HepG2 (cell line): Measurements from ENCODE around the gene UBE2E1. TPM values are rescaled to one million over a fixed set of nuclear protein-coding genes. Genes with fewer than 3 reads are reported as not detected.

Experiments
- ATAC-seq: fragments of 200-7000 bp; cut with Tn5 transposase; 3 replicates; pipeline ENCODE4 v1.9.1; 2020; ENCODE audit warnings: mild to moderate bottlenecking, moderate library complexity
- BruUV-seq: library from RNA; stranded (reverse); fragments of 400-500 nt; replicated peaks from 2 replicates; lab custom pipeline; 2021; lab: Mats Ljungman, UMichigan
- CTCF ChIA-PET: fragments of 300-600 bp; formaldehyde crosslinking; extraction: SDS; loops from one replicate; lab custom pipeline; 2021; ENCODE audit warnings: low total read pairs, inconsistent platforms, low intra/inter-chr PET ratio; lab: Yijun Ruan, JAX
- POLR2A ChIA-PET: fragments of 350-600 bp; sonication (Branson Sonifier 250); formaldehyde crosslinking; loops from one replicate; lab custom pipeline; 2020; ENCODE audit warnings: antibody characterized with exemption, inconsistent platforms; lab: Yijun Ruan, JAX
- DNase-seq: peaks from one replicate; pipeline ENCODE4 v3.0.0-alpha.2; 2015; ENCODE audit warnings: low spot score
- FAIRE-seq: peaks from 3 replicates; lab custom pipeline; 2011; peaks lifted over from hg19 to GRCh38; lab: Jason Lieb, UNC
- H2AFZ ChIP-seq: one replicate; pipeline ENCODE4 v1.6.1; 2011; ENCODE audit warnings: low read length, inconsistent platforms
- H3K27ac ChIP-seq: fragments of 300-600 bp; 3 replicates; pipeline ENCODE4 v1.8.0; 2011; ENCODE audit warnings: mixed run types, mild to moderate bottlenecking, mixed read lengths, low read length, inconsistent platforms; ENCODE audit not compliant: insufficient read depth; ENCODE audit errors: extremely low read length
- H3K27me3 ChIP-seq, 2 experiments: fragments of 200-600 bp in 1 of 2; 2 replicates in 1 of 2; 3 replicates in 1 of 2; pipeline versions ENCODE4 v1.6.0 to v1.8.0; 2011; ENCODE audit warnings: low read length in 2 of 2, mild to moderate bottlenecking in 2 of 2, moderate library complexity in 2 of 2, inconsistent platforms in 1 of 2; ENCODE audit not compliant: insufficient read depth in 2 of 2, control insufficient read depth in 1 of 2
- H3K36me3 ChIP-seq, 2 experiments: fragments of 200-600 bp in 1 of 2; replicated peaks in 1 of 2; 2 replicates in 1 of 2; 3 replicates in 1 of 2; pipeline versions ENCODE4 v1.5.1 to v1.8.0; 2011; ENCODE audit warnings: low read length in 2 of 2, inconsistent platforms in 1 of 2; ENCODE audit not compliant: insufficient read depth in 2 of 2, control insufficient read depth in 1 of 2
- H3K4me1 ChIP-seq: 2 replicates; pipeline ENCODE4 v1.5.1; 2012; ENCODE audit warnings: low read length, inconsistent platforms; ENCODE audit not compliant: insufficient read depth
- H3K4me2 ChIP-seq: 2 replicates; pipeline ENCODE4 v1.6.0; 2011; ENCODE audit warnings: low read depth, low read length, inconsistent platforms
- H3K4me3 ChIP-seq, 3 experiments: fragments of 200-600 bp in 1 of 3; sonication (generic), shearing (Covaris generic) in 1 of 3; replicated peaks in 1 of 3; 2 replicates each; pipeline ENCODE4 v1.5.1; 2011 to 2016; ENCODE audit warnings: low read length in 3 of 3, inconsistent platforms in 2 of 3, low read depth in 2 of 3, mild to moderate bottlenecking in 2 of 3, control low read depth in 1 of 3, mixed read lengths in 1 of 3; ENCODE audit not compliant: insufficient read depth in 1 of 3
- H3K79me2 ChIP-seq: one replicate; pipeline ENCODE4 v1.6.1; 2011; ENCODE audit warnings: low read length, inconsistent platforms; ENCODE audit not compliant: insufficient read depth
- H3K9ac ChIP-seq: 2 replicates; pipeline ENCODE4 v1.6.0; 2011; ENCODE audit warnings: mild to moderate bottlenecking, low read depth, low read length, inconsistent platforms; ENCODE audit not compliant: insufficient read depth
- H3K9me3 ChIP-seq: 2 replicates; pipeline ENCODE4 v1.5.1; 2012; ENCODE audit warnings: mild to moderate bottlenecking, low read length
- H4K20me1 ChIP-seq: 2 replicates; pipeline ENCODE4 v1.6.0; 2011; ENCODE audit warnings: inconsistent platforms, mild to moderate bottlenecking, low read length, moderate library complexity; ENCODE audit not compliant: insufficient read depth
- CTCF ChIP-seq: sonication (generic); formaldehyde crosslinking; IDR thresholded peaks from 2 replicates; pipeline ENCODE4 v1.5.0; 2020; ENCODE audit warnings: mild to moderate bottlenecking, missing genetic modification reagents, moderate library complexity
- GLI4 ChIP-seq: sonication (generic); formaldehyde crosslinking; IDR thresholded peaks from 2 replicates; pipeline ENCODE4 v1.5.1; 2020; ENCODE audit warnings: missing genetic modification reagents, mild to moderate bottlenecking, moderate library complexity, borderline replicate concordance
- GMEB2 ChIP-seq: IDR thresholded peaks from 2 replicates; pipeline ENCODE4 v1.6.1; 2016; ENCODE audit warnings: missing biosample characterization, missing genetic modification reagents, low read depth
- HNF4A ChIP-seq: sonication (generic); formaldehyde crosslinking; IDR thresholded peaks from 2 replicates; pipeline ENCODE4 v1.4.0; 2020; ENCODE audit warnings: missing genetic modification reagents
- MAFK ChIP-seq, 2 experiments: IDR thresholded peaks in 1 of 2; conservative IDR thresholded peaks in 1 of 2; 2 replicates each; pipeline ENCODE4 v1.6.1; 2011; ENCODE audit warnings: improper control_type of control experiment in 2 of 2, low read length in 2 of 2
- MZF1 ChIP-seq: sonication (generic); formaldehyde crosslinking; IDR thresholded peaks from 2 replicates; pipeline ENCODE4 v1.8.1; 2023; ENCODE audit warnings: mild to moderate bottlenecking, missing genetic modification reagents, borderline replicate concordance
- NFE2L2 ChIP-seq: fragments of 150-350 bp; IDR thresholded peaks from 2 replicates; pipeline ENCODE4 v1.6.1; 2014; ENCODE audit warnings: low read length
- RNF2 ChIP-seq: fragments of 450-650 bp; conservative IDR thresholded peaks from 2 replicates; pipeline ENCODE4 v1.6.1; 2016; ENCODE audit warnings: low read depth
- SMC3 ChIP-seq: IDR thresholded peaks from 2 replicates; pipeline ENCODE4 v1.6.1; 2011; ENCODE audit warnings: low read length, improper control_type of control experiment
- STAG1 ChIP-seq: sonication (generic); formaldehyde crosslinking; IDR thresholded peaks from 2 replicates; pipeline ENCODE4 v1.4.0; 2020; ENCODE audit warnings: missing genetic modification reagents
- TAF1 ChIP-seq: sonication (generic); formaldehyde crosslinking; IDR thresholded peaks from 2 replicates; pipeline ENCODE4 v1.4.0; 2020; ENCODE audit warnings: missing genetic modification reagents
- ZFY ChIP-seq: sonication (generic); formaldehyde crosslinking; IDR thresholded peaks from 2 replicates; pipeline ENCODE4 v1.4.0; 2020; ENCODE audit warnings: missing genetic modification reagents
- ZNF160 ChIP-seq: sonication (generic); formaldehyde crosslinking; IDR thresholded peaks from 2 replicates; pipeline ENCODE4 v1.8.0; 2022; ENCODE audit warnings: mild to moderate bottlenecking, inconsistent platforms, missing genetic modification reagents
- ZNF414 ChIP-seq: sonication (generic); formaldehyde crosslinking; IDR thresholded peaks from 2 replicates; pipeline ENCODE4 v1.5.0; 2020; ENCODE audit warnings: missing genetic modification reagents
- ZNF567 ChIP-seq: sonication (generic); formaldehyde crosslinking; IDR thresholded peaks from 2 replicates; pipeline ENCODE4 v1.8.1; 2023; ENCODE audit warnings: mild to moderate bottlenecking, missing genetic modification reagents, borderline replicate concordance
- WGBS: methylation state at CpG from one replicate; pipeline ENCODE4 v1.1.6; 2017; ENCODE audit warnings: low lambda C conversion rate; 5-methylcytosine and 5-hydroxymethylcytosine counted together
- in situ Hi-C: cut with HindIII; loops from 2 replicates; pipeline ENCODE4 v1.10.0; 2017; ENCODE audit warnings: low pct_unique_long_range_greater_than_20kb; ENCODE audit not compliant: extremely low pct_ligation_motif_present
- intact Hi-C: fragments of 100-400 bp; cut with micrococcal nuclease; formaldehyde crosslinking; loops from one replicate; pipeline ENCODE4 v1.10.0; 2022; ENCODE audit not compliant: unreplicated experiment
- polyA plus RNA-seq, 8 experiments: library from polyadenylated mRNA; depleted of rRNA in 3 of 8; stranded (reverse) in 7 of 8; unstranded in 1 of 8; fragments of >200 nt; fragmentation: Illumina TruSeq in 4 of 8; extraction: Trizol in 4 of 8; gene quantifications; 2 replicates each; pipeline versions ENCODE4 v1.2.1 to v1.2.3, GENCODE V29; 2011 to 2016; ENCODE audit warnings: low read depth in 4 of 8, missing spikeins in 1 of 8, mixed read lengths in 1 of 8; ENCODE audit not compliant: insufficient read depth in 1 of 8
- total RNA-seq, 5 experiments: library from RNA; depleted of rRNA; stranded (reverse); fragments of >200 nt; fragmentation: Illumina TruSeq; extraction: Trizol; gene quantifications; 2 replicates each; pipeline ENCODE4 v1.2.3, GENCODE V29; 2016; ENCODE audit warnings: low read depth in 1 of 5

UBE2E1 gene
- total and polyA plus RNA-seq, 2 of the 13 experiments (the other 11 are each of a cell fraction or from before 2014, with no cell fraction given) = 55.4 to 61.8 TPM

GRCh38 chr3:23886311-23886710, 80.6 kb downstream of the UBE2E1 start:
- H3K9me3 ChIP-seq = no peaks in the 10 kb centered on the region
- no peak overlapping the region for H3K9ac ChIP-seq
- no peaks in the 10 kb centered on the region; the same call in 1 of the 2 replicates for H3K4me1 ChIP-seq
- H3K4me2 ChIP-seq = no peak overlapping the region
- peaks cover 11% of the 10 kb centered on the region for H4K20me1 ChIP-seq
- no peak overlapping the region for H3K4me3 ChIP-seq
- no TSS peak for BruUV-seq
- POLR2A ChIA-PET = no interaction called here
- ATAC-seq (no peak), FAIRE-seq (no peak), DNase-seq (no peak)
- peaks cover 1 to 9% of the 10 kb centered on the region in 2 experiments; a peak in 4 of 5 replicates for H3K36me3 ChIP-seq
- H2AFZ ChIP-seq = no peak overlapping the region
- in situ Hi-C loops = no loop called here
- no peak overlapping the region for H3K27ac ChIP-seq
- no peaks in the 10 kb centered on the region for H3K27me3 ChIP-seq
- 93% methylated on average over 3 of the region's 3 CpGs for WGBS
- H3K79me2 ChIP-seq = no peaks in the 10 kb centered on the region
- TF ChIP-seq NFE2L2 (peak; percentile 75), MZF1 (no peak), MAFK (conservative IDR thresholded peaks at IDR 0.05 in 1 of 2, IDR thresholded peaks at IDR 0.05 in 1 of 2; ENCODE audit: low read length in 2 of 2) (0 out of 4 replicates have a peak, but pooled peaks of 1 of the 2 experiments have one; percentile 10)
- TF ChIP-seq, all 625 proteins: peak for 2
- CTCF ChIA-PET = no interaction called here
- intact Hi-C loops = loop anchor here (10.0 kb wide), 1 partner anchor 108 kb away; no protein-coding TSS in a partner anchor

- no TSS peak for BruUV-seq
- Histone ChIP-seq H3K9me3 (no peaks in the 10 kb centered on the region), H3K4me1 (no peaks in the 10 kb centered on the region; the same call in 1 of the 2 replicates), H3K4me2 (no peak overlapping the region), H3K4me3 (no peak overlapping the region), H3K79me2 (no peaks in the 10 kb centered on the region), H4K20me1 (peaks cover 11% of the 10 kb centered on the region), H2AFZ (no peak overlapping the region), H3K36me3 (peaks cover 1 to 15% of the 10 kb centered on the region in 2 experiments), H3K27me3 (no peaks in the 10 kb centered on the region), H3K9ac (no peak overlapping the region), H3K27ac (no peak overlapping the region)
- CTCF ChIA-PET = no interaction called here
- intact Hi-C loops = loop anchor here (10.0 kb wide), 1 partner anchor 106 kb away; no protein-coding TSS in a partner anchor
- in situ Hi-C loops = no loop called here
- ATAC-seq = no peak; the same call in 2 of the 3 replicates
- POLR2A ChIA-PET = interaction anchor here (0.9 to 3.0 kb wide), 2 partner anchors 28 to 37 kb away, joined by 4 to 13 read pairs; partner anchors contain the start of genes NKIRAS1 and RPL15
- 80% methylated on average over 3 of the region's 3 CpGs for WGBS
- FAIRE-seq = peak; percentile 39
- peak; percentile 22 for DNase-seq
- TF ChIP-seq GLI4 (CRISPR knock-in tag) (no peak), SMC3 (peak; percentile 45), ZNF160 (CRISPR knock-in tag) (no peak), TAF1 (CRISPR knock-in tag) (no peak), RNF2 (no peak), GMEB2 (CRISPR knock-in tag) (no peak), STAG1 (peak; percentile 62), ZFY (CRISPR knock-in tag) (no peak), ZNF567 (no peak), CTCF (peak; percentile 58), ZNF414 (CRISPR knock-in tag) (no peak), HNF4A (CRISPR knock-in tag) (no peak)
Measured at GRCh38 chr3:23888617-23889228, 83.0 kb downstream of the UBE2E1 start.
